Myocyte (in vitro differentiated cells): ENCODE results near the gene DELE1. TPM values are rescaled to one million over a fixed set of nuclear protein-coding genes. Genes with fewer than 3 reads are reported as not detected.

Source experiments
- total RNA-seq: library from RNA; depleted of rRNA; stranded (reverse); fragments of >200 nt; gene quantifications from 2 replicates; pipeline ENCODE4 v1.2.3, GENCODE V29; 2014

Gene DELE1
- total RNA-seq, 1 donor from 2014 or later: 71.5 TPM

Other genes starting within 250 kb of the DELE1 start
- 0.16 and 0.47 TPM in 2 replicates for gene ARAP3, start 241.6 kb upstream of the DELE1 start, total RNA-seq
- gene PCDH1, start 45.5 kb upstream of the DELE1 start, total RNA-seq: 0.11 and 0.42 TPM in 2 replicates
- not detected in 2 replicates for gene PCDH12, start 34.3 kb downstream of the DELE1 start, total RNA-seq
- 100 and 127 TPM in 2 replicates for gene RNF14, start 45.2 kb downstream of the DELE1 start, total RNA-seq
- gene GNPDA1, start 89.2 kb downstream of the DELE1 start, total RNA-seq: 65.5 and 98.3 TPM in 2 replicates
- gene NDFIP1, start 184.9 kb downstream of the DELE1 start, total RNA-seq: 57.2 and 59.8 TPM in 2 replicates